Right forelimb (tissue), 1 donor: ENCODE results near the gene COG6.
A peak's percentile ranks its signal among the peaks of the same experiment; 100 is the strongest.

ENCODE experiments used
- DNase-seq: peaks from one replicate; pipeline ENCODE4 v3.0.0-alpha.2; 2018

Gene COG6

DNA sequence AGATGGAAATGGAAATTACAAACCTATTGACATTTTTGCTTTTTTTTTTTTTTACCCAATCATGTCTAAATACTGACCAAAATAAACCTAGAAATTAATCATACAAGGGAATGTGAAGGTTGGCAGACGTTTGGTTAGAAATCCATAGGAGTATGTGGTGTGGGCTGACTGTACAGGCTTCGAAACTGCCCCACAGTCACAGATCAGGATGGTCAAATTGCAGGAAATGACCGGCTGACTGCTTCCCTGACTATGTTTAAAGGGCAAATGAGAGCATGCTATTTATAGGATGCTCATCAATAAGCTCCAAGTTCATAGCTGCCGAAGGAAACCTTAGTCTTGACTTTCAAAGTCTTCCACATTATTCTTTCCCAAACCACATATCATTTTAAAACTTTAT is 118.4 kb downstream of the COG6 start:
- no peak for DNase-seq

DNA sequence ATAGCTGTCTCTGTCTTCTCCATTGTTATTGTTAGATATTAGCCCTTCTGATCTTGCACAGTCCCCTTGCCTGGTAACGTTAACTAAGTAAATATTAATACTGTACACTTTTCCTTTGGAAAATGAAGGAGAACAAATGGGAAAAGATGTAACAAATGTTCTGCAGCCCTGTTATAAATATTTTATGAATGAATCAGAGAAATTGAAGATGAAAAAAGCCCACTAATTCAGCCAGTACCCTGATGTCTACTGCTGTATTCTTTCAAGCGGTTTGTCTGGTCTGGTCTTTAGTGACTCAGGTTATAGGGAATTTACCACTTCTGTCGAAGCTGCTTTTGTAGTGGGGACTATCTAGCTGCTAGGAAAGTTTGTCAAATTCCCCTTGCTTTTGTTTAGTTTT is 121.0 kb downstream of the COG6 start:
- DNase-seq: no peak

DNA sequence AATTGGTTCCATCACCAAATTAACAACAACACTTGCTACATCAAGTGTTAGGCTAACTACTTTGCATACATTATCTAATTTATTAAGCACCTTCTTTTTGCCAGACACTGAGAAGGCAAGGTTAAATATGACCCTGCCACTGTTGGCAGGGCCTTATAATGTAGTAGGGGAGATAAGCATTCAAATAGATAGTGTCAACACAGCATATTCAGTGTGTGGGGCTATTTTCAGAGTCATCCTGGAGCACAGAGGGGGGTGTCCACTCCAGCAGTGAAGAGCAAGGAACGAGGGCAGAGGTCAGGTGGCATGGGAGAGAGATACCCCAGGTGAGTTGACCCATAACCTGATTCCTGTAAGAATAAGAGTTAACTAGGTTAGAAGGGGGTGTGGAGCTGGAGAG is 121.6 kb downstream of the COG6 start:
- DNase-seq: no peak

DNA sequence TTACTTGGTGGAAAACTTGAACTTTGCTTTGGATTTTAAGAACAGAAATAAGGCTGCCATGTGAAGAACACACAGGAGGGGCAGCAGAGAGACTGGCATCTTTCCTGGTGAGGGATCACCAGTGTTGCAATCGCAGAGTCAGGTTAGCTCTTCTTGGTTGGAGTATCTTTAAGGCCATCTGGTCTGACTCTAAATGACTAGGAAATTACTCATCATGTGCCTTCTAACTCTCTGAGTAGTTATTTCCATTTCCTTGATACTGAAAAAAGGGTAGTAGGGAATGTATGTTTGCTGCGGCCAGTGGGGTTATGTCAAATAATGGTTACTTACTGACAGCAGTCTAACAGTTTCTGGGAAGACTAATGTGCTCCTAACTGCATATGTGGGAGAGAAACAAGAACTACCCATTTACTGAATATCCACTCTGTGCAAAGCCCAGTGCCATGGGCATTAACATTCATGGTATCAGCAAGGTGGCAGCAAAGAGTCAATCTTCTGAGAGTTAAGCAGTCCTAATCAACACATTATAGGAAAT is 122.1 kb downstream of the COG6 start:
- DNase-seq: no peak

DNA sequence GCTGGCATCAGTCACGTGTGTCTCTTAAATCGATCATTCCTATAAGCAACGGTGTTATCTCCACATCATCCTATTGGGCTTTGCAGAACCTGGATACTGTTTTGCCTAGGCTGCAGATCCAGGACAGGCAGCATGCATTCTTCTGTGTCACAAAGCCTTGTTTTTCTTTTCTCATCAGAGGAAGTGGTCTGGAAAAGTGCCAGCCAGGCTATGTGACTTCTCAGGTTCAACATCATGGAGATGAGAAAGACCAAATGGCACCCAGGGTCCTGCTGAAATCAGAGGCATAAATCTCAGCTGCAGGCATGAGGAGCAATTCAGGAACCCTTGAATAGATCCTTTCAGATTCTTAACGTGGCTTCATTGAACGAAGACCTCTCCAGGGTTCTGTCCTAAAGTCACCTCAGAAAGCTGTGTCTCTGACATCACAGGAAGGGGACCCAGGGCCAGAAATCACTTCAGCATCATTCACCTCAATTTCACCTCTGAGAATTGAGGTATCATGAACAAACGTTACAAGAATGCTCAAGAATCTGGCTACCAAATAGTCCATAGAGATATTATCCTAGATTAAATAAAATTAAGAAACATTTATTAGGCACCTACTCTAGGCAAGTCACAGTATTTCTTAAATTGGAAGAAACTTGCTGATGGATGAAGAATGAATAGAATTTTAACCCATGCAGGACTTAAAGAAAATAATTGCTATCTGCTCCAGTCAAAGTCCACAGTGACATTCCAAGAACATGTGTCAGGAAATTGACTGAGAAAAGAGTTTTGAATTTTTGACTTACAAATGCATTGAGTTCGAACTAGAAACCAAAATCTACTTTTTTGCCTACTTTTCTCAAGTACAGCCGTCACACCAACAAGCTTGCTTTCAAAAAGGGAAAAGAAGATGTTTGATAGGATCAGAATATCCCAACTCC is 124.1 kb downstream of the COG6 start:
- no peak for DNase-seq

DNA sequence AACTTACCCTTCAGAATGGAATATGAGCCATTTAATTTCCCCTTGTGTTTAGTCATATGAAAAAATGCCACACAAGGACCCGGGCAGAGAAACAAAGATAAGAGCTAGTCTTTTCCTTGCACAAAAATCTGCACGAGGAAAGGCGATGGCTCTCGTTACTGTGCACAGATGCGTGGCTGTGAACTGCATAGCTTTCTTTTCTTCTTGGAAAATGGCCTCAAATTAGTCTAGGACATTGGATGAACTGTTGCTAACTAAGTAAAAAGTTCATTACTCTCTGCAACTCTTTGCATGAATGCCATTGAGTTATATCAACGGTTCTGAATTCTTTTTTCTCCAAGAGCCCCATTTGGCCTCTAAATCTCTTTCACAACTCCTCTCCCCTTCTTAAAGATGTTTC is 125.2 kb downstream of the COG6 start:
- no peak for DNase-seq

DNA sequence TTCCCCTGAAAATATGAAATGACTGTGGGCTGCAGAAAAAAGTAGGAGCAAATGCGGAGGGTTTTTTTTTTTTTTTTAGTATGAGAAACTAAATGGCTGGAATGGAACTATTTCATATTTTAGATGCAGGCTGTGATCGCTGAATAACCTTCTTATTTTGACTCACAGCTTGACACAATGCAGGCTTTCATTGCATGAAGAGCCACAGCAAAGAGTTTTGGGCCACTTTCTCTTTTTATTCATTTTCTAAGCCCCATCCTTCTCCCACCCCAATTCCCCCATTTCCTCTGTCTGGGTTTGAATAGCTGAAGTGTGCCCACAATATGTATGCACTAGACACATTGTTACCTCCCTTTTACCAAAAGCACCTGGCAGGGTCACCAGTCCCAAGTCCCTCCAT is 125.9 kb downstream of the COG6 start:
- DNase-seq: no peak

DNA sequence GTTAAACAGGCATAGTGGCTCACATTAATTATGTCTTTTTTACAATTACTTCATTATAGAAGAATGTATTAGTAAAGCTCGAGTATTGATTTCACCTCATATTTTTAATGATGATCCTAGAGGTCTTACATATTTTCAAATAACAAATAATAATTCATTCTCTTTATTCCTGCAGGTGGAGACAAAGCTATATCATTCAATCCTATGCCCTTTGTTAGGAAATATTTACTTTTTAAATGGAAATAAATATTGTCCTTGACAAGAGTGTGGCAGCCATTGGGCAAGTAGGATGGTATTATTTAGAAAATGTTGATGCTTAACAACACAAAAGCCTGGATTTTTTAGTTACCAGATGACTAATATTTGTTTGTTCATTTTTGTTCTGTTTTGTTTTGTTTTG is 127.6 kb downstream of the COG6 start:
- no peak for DNase-seq

DNA sequence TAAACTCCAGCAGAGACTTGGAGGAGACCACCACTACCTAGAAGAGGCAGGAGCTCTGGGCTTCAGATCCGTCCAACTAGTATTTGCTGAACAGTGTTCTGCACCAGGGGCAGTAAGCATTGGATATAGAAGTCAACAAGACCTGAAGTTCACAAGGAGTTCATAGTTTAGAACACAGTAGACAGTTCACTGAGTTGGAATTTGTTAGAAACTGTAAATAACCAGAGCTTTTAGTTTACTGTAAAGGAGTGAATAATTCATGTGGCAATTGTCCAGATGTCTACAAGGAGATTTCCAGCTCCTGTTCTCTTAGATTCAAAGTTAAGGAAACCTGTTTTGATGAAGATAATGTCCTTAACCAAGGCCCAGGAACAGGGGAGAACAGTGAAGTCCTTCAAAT is 128.9 kb downstream of the COG6 start:
- no peak for DNase-seq

DNA sequence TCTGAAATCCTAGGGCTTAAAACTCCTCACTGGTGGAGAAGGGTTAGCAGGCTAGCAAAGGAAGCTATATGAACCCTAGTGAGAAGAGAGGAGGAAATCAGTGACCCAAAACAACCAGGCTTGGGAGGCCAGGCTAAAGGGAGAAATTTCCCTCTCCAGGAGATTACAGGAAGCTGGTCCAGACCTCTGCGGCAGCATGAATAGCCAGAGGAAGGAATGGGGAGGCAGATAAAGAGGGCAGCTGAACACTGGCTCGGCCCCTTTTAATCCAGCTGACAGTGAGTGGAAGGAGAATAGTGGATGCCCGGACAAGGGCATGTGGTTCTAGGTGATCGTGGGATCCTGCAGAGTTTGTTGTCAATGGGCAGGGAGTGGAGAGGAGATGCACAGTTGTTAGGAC is 130.6 kb downstream of the COG6 start:
- DNase-seq: no peak

DNA sequence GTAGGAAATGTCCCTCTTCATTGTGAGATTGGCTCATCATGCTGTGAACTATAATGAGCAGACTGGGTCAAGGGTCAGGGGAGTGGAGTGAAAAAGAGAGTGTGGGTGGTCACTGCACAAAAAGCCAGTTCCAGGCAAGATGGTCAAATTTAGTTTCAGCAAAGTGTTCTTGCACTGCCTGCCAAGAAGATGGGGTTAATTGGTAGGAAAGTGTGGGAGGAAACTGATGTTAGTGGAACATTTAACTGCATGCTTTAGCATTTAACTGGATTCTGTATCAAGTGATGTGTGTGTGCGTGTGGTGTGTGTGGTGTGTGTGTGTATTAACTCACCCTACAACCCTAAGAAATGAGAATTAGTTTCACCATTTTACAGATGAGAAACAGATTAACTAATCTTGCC is 131.6 kb downstream of the COG6 start:
- peak; percentile 51 for DNase-seq

DNA sequence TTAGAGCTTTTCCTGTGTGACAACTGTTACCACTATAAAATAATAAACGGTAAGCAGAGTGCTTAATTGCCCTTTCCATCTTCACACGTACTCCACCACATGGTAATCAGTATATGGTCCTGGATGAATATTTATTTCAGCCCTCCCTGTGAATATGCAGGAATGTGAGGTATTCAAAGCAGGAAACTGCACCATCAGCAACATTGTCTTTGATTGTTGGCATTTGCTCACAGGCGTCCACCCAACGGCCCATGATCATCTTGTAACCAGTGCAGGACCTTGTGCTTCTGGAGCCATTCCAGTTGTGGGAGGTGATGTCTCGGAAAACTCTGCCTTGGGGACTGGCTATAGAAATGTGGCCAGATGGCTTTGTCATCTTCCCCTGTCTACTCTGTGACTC is 132.6 kb downstream of the COG6 start:
- no peak for DNase-seq

DNA sequence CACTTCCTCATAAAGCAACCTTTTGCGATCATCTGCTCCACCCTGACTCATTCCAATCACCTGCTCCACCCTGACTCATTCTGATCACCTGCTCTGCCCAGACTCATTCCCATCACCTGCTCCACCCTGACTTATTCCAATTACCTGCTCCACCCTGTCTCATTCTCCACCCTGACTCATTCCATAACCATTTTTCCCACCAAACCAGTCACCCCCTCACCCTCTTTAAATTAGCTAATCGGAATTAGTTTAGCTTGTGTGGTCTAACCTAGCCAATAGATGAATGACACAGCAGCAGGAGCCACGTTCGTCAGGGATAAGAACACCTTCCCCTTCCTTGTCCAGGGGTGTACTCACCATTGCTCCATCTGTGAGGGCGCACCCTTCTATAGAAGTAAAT is 134.0 kb downstream of the COG6 start:
- DNase-seq: no peak
